HG02571 (cell line): Measurements from ENCODE around the gene OPTC.
"Not testable (repeated sequence)": the region's sequence is repeated elsewhere in the genome, so short reads cannot be mapped to it uniquely, and the experiment has no call there.

Experiments
- ATAC-seq: cut with Tn5 transposase; IDR thresholded peaks from one replicate; pipeline ENCODE4 v1.9.1; 2021; ENCODE audit warnings: mild to moderate bottlenecking, moderate library complexity; ENCODE audit not compliant: unreplicated experiment

OPTC gene

GRCh38 chr1:203513585-203514031, 19.7 kb downstream of the OPTC start:
- ATAC-seq, result no peak

- ATAC-seq, result no peak
Measured at GRCh38 chr1:203516184-203516583, 22.2 kb downstream of the OPTC start.

- ATAC-seq, result no peak
Measured at GRCh38 chr1:203516906-203517305, 23.0 kb downstream of the OPTC start.

- ATAC-seq, result no peak
Measured at GRCh38 chr1:203517426-203518110, 23.6 kb downstream of the OPTC start.

GRCh38 chr1:203518139-203518538, 24.2 kb downstream of the OPTC start:
- not testable (repeated sequence) for ATAC-seq

GRCh38 chr1:203518541-203518940, 24.6 kb downstream of the OPTC start:
- no peak for ATAC-seq

GRCh38 chr1:203519053-203519840, 25.3 kb downstream of the OPTC start:
- ATAC-seq, result no peak

- no peak for ATAC-seq
Measured at GRCh38 chr1:203519896-203520295, 25.9 kb downstream of the OPTC start.

GRCh38 chr1:203520315-203520714, 26.4 kb downstream of the OPTC start:
- no peak for ATAC-seq

- no peak for ATAC-seq
Measured at GRCh38 chr1:203521074-203521794, 27.3 kb downstream of the OPTC start.

GRCh38 chr1:203521812-203522211, 27.9 kb downstream of the OPTC start:
- ATAC-seq, result no peak

GRCh38 chr1:203522237-203522636, 28.3 kb downstream of the OPTC start:
- no peak for ATAC-seq

GRCh38 chr1:203523667-203524066, 29.7 kb downstream of the OPTC start:
- no peak for ATAC-seq

GRCh38 chr1:203524152-203524551, 30.2 kb downstream of the OPTC start:
- no peak for ATAC-seq

- ATAC-seq, result no peak
Measured at GRCh38 chr1:203524824-203525223, 30.9 kb downstream of the OPTC start.

- ATAC-seq, result no peak
Measured at GRCh38 chr1:203525685-203526084, 31.7 kb downstream of the OPTC start.

- no peak for ATAC-seq
Measured at GRCh38 chr1:203526130-203526529, 32.2 kb downstream of the OPTC start.

GRCh38 chr1:203526572-203526971, 32.6 kb downstream of the OPTC start:
- ATAC-seq, result no peak

- ATAC-seq, result no peak
Measured at GRCh38 chr1:203527013-203527412, 33.1 kb downstream of the OPTC start.

- no peak for ATAC-seq
Measured at GRCh38 chr1:203528063-203528462, 34.1 kb downstream of the OPTC start.

- no peak for ATAC-seq
Measured at GRCh38 chr1:203528976-203529835, 35.3 kb downstream of the OPTC start.
